GM23338 (cell line): ENCODE measurements around the gene TBCD. TPM values are rescaled to one million over a fixed set of nuclear protein-coding genes. Genes with fewer than 3 reads are reported as not detected.

ENCODE experiments used
- ATAC-seq: fragments of 200-7000 bp; cut with Tn5 transposase; 3 replicates; pipeline ENCODE4 v1.9.1; 2020
- DNase-seq: peaks from one replicate; pipeline ENCODE4 v3.0.0-alpha.2; 2015; ENCODE audit warnings: low spot score
- H2AFZ ChIP-seq: fragments of 200-600 bp; sonication (generic); 2 replicates; pipeline ENCODE4 v1.8.0; 2016; ENCODE audit warnings: antibody characterized with exemption, mild to moderate bottlenecking, moderate library complexity
- H3F3A ChIP-seq: fragments of 200-600 bp; sonication (generic); replicated peaks from 2 replicates; pipeline ENCODE4 v1.8.0; 2017; ENCODE audit warnings: antibody characterized with exemption, mixed run types, low read depth
- H3K27ac ChIP-seq: fragments of 200-600 bp; sonication (generic); 2 replicates; pipeline ENCODE4 v1.6.1; 2016; ENCODE audit warnings: low read depth
- H3K27me3 ChIP-seq: fragments of 200-600 bp; sonication (generic); 2 replicates; pipeline ENCODE4 v1.8.0; 2016; ENCODE audit warnings: mild to moderate bottlenecking, mixed run types, moderate library complexity; ENCODE audit not compliant: insufficient read depth
- H3K36me3 ChIP-seq: fragments of 200-600 bp; sonication (generic); 2 replicates; pipeline ENCODE4 v1.8.0; 2016; ENCODE audit warnings: mild to moderate bottlenecking; ENCODE audit not compliant: insufficient read depth
- H3K4me1 ChIP-seq: fragments of 200-600 bp; sonication (generic); 2 replicates; pipeline ENCODE4 v1.8.0; 2016; ENCODE audit warnings: mild to moderate bottlenecking, moderate library complexity; ENCODE audit not compliant: insufficient read depth
- H3K4me2 ChIP-seq: fragments of 200-600 bp; sonication (generic); 2 replicates; pipeline ENCODE4 v1.7.1; 2017; ENCODE audit warnings: mixed run types
- H3K4me3 ChIP-seq: fragments of 200-600 bp; sonication (generic); 2 replicates; pipeline ENCODE4 v1.6.1; 2016; ENCODE audit warnings: mixed run types
- H3K79me2 ChIP-seq: fragments of 200-600 bp; sonication (generic); replicated peaks from 2 replicates; pipeline ENCODE4 v1.8.0; 2017; ENCODE audit warnings: mild to moderate bottlenecking; ENCODE audit not compliant: insufficient read depth
- H3K9me2 ChIP-seq: fragments of 200-600 bp; sonication (generic); 2 replicates; pipeline ENCODE4 v1.8.0; 2017; ENCODE audit not compliant: insufficient read depth
- H4K20me1 ChIP-seq: fragments of 200-600 bp; sonication (generic); replicated peaks from 2 replicates; pipeline ENCODE4 v1.8.0; 2017; ENCODE audit warnings: mild to moderate bottlenecking; ENCODE audit not compliant: insufficient read depth
- H3K27ac Mint-ChIP-seq: 2 replicates; pipeline ENCODE4 v1.8.0; 2020; ENCODE audit warnings: inconsistent platforms, mild to moderate bottlenecking, moderate library complexity, mixed read lengths
- H3K27me3 Mint-ChIP-seq: 3 replicates; pipeline ENCODE4 v1.8.0; 2022; ENCODE audit warnings: low read depth, mild to moderate bottlenecking, moderate library complexity, mixed read lengths, inconsistent platforms; ENCODE audit not compliant: insufficient read depth, poor library complexity
- H3K36me3 Mint-ChIP-seq: 3 replicates; pipeline ENCODE4 v1.8.0; 2021; ENCODE audit warnings: low read depth, mild to moderate bottlenecking, inconsistent platforms, moderate library complexity, mixed read lengths
- H3K4me1 Mint-ChIP-seq: 3 replicates; pipeline ENCODE4 v1.8.0; 2020; ENCODE audit warnings: mild to moderate bottlenecking, inconsistent platforms, mixed read lengths
- H3K4me3 Mint-ChIP-seq: 3 replicates; pipeline ENCODE4 v1.8.0; 2021; ENCODE audit warnings: moderate library complexity, mild to moderate bottlenecking, inconsistent platforms, mixed read lengths
- H3K9me3 Mint-ChIP-seq: 3 replicates; pipeline ENCODE4 v1.8.0; 2020; ENCODE audit warnings: moderate library complexity, mild to moderate bottlenecking, inconsistent platforms, mixed read lengths
- CREB1 ChIP-seq: fragments of 250-450 bp; sonication (Bioruptor Pico); IDR thresholded peaks from 2 replicates; pipeline ENCODE4 v1.5.0; 2020; ENCODE audit warnings: low read depth, mild to moderate bottlenecking, moderate library complexity
- EZH2 ChIP-seq: fragments of 200-600 bp; sonication (generic); IDR thresholded peaks from one replicate; pipeline ENCODE4 v1.8.0; 2017; ENCODE audit warnings: antibody characterized with exemption, mild to moderate bottlenecking, low read depth; ENCODE audit not compliant: unreplicated experiment
- NANOG ChIP-seq: IDR thresholded peaks from 2 replicates; pipeline ENCODE4 v1.6.1; 2016; ENCODE audit warnings: antibody characterized with exemption, borderline replicate concordance
- REST ChIP-seq: IDR thresholded peaks from one replicate; pipeline ENCODE4 v1.6.1; 2018; ENCODE audit warnings: antibody characterized with exemption; ENCODE audit not compliant: unreplicated experiment
- STAT1 ChIP-seq: IDR thresholded peaks from one replicate; pipeline ENCODE4 v1.6.1; 2016; ENCODE audit warnings: antibody characterized with exemption; ENCODE audit not compliant: unreplicated experiment
- ZNF114 ChIP-seq: fragments of 250-450 bp; sonication (Bioruptor Pico); IDR thresholded peaks from 2 replicates; pipeline ENCODE4 v1.5.0; 2020; ENCODE audit warnings: mild to moderate bottlenecking, moderate library complexity
- polyA plus RNA-seq: library from polyadenylated mRNA; unstranded; fragments of >200 nt; fragmentation: Nextera tagmentation; extraction: Ambion mirVana; gene quantifications from 2 replicates; pipeline ENCODE4 v1.2.1, GENCODE V29; 2016
- total RNA-seq: library from RNA; depleted of rRNA; stranded (reverse); fragments of >200 nt; shearing (Covaris generic); gene quantifications from 2 replicates; pipeline ENCODE4 v1.2.3, GENCODE V29; 2014

Gene TBCD
- total and polyA plus RNA-seq, 2 experiments from 2014 or later, result 75.0 to 116 TPM

- peaks cover 35% of the 10 kb centered on the region for H3K36me3 Mint-ChIP-seq
- DNase-seq, result no peak
- no peak for TF ChIP-seq STAT1
- no peak for TF ChIP-seq EZH2
- no peak for TF ChIP-seq CREB1 (CRISPR knock-in tag)
- no peak for TF ChIP-seq ZNF114 (CRISPR knock-in tag)
- TF ChIP-seq NANOG, result no peak
Observed at GRCh38 chr17:82808006-82808405, 56.1 kb downstream of the TBCD start.

GRCh38 chr17:82808921-82809905 is 57.3 kb downstream of the TBCD start:
- Histone ChIP-seq H3K36me3 (0 out of 2 replicates have a peak, but pooled peaks cover 4% of the 10 kb centered on the region), H3K4me2 (no peak overlapping the region), H3K79me2 (no peaks in the 10 kb centered on the region), H3K4me3 (no peak overlapping the region), H3K4me1 (no peaks in the 10 kb centered on the region), H3K27ac (no peak overlapping the region), H3K27me3 (no peaks in the 10 kb centered on the region), H3F3A (no peaks in the 10 kb centered on the region), H4K20me1 (no peaks in the 10 kb centered on the region; the same call in none of the 2 replicates), H2AFZ (no peak overlapping the region), H3K9me2 (no peaks in the 10 kb centered on the region)
- no peak for TF ChIP-seq REST
- Mint-ChIP-seq H3K9me3 (no peaks in the 10 kb centered on the region), H3K36me3 (peaks cover 45% of the 10 kb centered on the region), H3K27ac (no peak overlapping the region), H3K27me3 (peaks cover 11% of the 10 kb centered on the region), H3K4me3 (no peak overlapping the region), H3K4me1 (no peaks in the 10 kb centered on the region; the same call in 2 of the 3 replicates)
- DNase-seq (no peak), ATAC-seq (no peak)

More at GRCh38 chr17:82808006-82808405, 56.1 kb downstream of the TBCD start:
- no peak overlapping the region for H3K4me3 ChIP-seq
- H3K4me1 ChIP-seq, result no peaks in the 10 kb centered on the region
- peaks cover 2% of the 10 kb centered on the region; the same call in 1 of the 3 replicates for H3K9me3 Mint-ChIP-seq
- H2AFZ ChIP-seq, result no peak overlapping the region
- ATAC-seq, result no peak
- H3K27me3 Mint-ChIP-seq, result peaks cover 8% of the 10 kb centered on the region
- H3K79me2 ChIP-seq, result peaks cover 6% of the 10 kb centered on the region
- H3K36me3 ChIP-seq, result 0 out of 2 replicates have a peak, but pooled peaks cover 4% of the 10 kb centered on the region
- no peak overlapping the region for H3K27ac ChIP-seq
- H3K27ac Mint-ChIP-seq, result no peak overlapping the region
- no peaks in the 10 kb centered on the region for H3K9me2 ChIP-seq
- H3K4me2 ChIP-seq, result no peak overlapping the region
- H3F3A ChIP-seq, result no peaks in the 10 kb centered on the region
- H4K20me1 ChIP-seq, result no peaks in the 10 kb centered on the region; the same call in none of the 2 replicates
- H3K4me1 Mint-ChIP-seq, result peaks cover 6% of the 10 kb centered on the region; the same call in 2 of the 3 replicates
- no peaks in the 10 kb centered on the region for H3K27me3 ChIP-seq
- H3K4me3 Mint-ChIP-seq, result no peak overlapping the region
